Activated CD8-positive, alpha-beta memory T cell treated with anti-CD3 and anti-CD28 coated beads, Interleukin-2, amount 50 U/mL, for 1 hour (primary cell): ENCODE data around the gene ROGDI.
A peak's percentile ranks its signal among the peaks of the same experiment; 100 is the strongest.
"Not testable (repeated sequence)": the region's sequence is repeated elsewhere in the genome, so short reads cannot be mapped to it uniquely, and the experiment has no call there.

ENCODE experiments used
- DNase-seq: peaks from one replicate; pipeline ENCODE4 v3.0.0-alpha.2; 2020; ENCODE audit errors: extremely low read depth

Gene ROGDI

DNA sequence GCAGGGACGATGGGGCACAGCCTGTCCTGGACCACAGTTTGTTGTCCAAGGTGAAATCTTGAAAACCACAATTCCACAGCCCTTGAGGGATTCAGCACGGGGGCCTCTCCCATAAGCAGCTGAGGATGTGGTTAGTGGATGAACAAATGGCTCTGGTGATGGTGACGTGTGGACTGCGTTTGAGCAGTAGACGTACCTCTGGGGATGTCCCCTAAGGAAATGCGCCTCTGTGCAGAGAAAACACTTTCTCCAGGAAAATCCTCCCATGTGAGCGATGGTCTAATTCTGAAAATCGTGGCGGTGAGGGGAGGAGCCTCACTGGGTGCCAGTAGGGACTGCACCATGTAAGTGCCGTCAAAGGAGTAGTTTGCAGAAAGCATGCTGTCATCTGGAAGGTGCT is 11.6 kb downstream of the ROGDI start:
- no peak for DNase-seq

DNA sequence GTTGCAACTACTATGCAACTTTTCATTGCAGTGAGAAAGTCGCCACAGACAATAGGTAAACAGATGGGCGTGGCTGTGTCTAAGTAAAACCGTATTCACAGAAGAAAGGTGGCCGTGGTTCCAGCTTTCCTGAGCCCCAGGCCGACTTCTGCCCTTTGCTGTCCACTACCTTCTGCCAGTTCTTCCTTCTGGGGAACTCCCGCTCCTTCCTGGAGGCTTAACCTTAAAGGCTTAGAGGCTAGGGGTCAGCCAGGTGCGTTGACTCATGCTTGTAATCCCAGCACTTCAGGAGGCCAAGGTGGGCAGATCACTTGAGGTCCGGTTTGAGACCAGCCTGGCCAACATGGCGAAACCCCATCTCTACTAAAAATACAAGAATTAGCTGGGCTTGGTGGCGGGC is 12.2 kb downstream of the ROGDI start:
- DNase-seq, result no peak

DNA sequence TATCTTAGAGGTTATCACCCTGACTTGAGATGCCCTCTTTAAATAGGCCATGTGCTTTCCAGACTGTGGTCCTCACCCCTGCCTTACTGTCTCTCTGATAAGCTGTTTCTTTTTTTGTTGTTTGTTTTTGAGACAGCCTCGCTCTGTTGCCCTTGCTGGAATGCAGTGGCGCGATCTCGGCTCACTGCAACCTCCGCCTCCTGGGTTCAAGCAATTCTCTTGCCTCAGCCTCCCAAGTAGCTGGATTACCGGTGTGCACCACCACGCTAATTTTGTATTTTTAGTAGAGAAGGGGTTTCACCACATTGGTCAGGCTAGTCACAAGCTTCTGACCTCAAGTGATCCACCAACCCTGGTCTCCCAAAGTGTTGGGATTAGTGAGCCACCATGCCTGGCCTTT is 13.5 kb downstream of the ROGDI start:
- no peak for DNase-seq

DNA sequence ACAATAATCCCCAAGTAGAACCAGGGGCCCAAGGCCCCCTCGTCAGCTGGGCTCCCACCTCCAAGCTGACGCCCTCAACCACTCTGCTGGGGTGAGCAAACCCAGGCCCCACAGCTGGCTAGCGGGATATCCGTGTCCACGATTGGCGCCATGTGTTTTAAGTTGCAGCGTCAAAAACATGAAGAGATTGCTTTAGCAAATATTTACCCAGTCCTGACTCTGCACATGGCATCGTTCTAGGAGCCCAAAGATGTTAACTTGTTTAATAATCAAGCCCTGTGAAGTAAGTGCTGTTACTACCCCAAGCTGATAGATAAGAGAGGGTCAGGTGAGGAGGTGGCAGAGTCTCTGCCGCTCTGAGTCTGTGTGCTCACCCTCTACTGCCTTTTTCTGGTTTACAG is 13.9 kb downstream of the ROGDI start:
- DNase-seq, result no peak

DNA sequence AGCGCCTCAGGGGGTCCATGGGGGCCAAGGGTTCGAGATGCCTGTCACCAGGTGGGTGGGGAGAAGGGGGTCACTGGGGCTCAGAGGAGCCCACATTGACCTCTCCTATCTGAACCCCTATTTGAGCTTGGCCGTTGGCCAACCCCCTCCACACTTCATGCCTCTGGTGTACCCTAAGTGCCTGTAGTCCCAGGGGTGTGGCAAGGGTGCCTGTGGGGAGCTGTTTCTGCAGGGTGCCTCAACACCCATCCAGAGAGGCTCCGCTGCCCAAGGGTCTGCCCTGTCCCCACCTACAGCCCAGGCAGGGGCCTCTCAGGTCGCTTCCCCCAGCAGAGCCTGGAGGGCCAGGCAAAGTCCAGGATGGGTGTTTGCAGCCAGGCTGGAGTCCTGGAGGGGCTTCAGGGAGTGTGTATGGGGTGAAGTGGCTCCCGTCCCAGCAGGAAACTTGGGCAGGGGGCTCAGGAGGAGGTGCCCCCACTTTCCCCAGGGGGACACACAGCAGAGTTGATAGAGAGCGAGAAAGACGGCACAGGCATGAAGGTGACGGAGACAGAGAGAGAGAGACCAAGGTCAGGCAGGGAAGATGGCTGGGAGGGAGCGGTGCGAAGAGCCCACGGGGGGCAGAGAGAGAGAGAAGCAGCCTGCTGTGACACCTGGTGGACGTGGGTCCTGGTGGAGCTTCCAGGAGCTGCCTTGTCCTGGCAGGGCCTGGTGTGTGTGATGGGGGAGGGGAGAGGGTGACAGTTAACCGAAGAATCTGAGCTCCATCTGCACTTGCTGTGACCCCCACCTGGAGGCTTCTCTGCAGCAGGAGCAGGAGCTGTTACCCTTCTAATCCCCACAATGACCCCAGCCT is 14.6 kb downstream of the ROGDI start, which contains the start of gene SEPTIN12:
Gene SEPTIN12 (minus strand): TSS at position 719 of the 856 bp plus-strand sequence. CDS start 700 bp downstream, at position 19.
- DNase-seq, result no peak

DNA sequence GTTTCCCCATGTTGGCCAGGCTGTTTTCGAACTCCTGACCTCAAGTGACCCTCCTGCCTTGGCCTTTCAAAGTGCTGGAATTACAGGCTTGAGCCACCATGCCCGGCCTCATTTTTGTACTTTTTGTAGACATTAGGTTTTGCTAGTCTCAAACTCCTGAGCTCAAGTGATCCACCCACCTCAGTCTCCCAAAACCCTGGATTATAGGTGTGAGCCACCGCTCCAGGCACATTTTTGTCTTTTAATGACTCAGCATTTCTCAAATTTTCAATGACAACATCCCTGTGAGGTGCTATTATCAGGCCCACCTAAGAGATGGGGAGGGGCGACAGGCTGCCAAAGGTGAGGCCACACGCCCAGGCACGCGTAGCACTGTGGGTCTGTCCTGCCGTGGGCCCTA is 15.4 kb downstream of the ROGDI start:
- DNase-seq, result no peak

DNA sequence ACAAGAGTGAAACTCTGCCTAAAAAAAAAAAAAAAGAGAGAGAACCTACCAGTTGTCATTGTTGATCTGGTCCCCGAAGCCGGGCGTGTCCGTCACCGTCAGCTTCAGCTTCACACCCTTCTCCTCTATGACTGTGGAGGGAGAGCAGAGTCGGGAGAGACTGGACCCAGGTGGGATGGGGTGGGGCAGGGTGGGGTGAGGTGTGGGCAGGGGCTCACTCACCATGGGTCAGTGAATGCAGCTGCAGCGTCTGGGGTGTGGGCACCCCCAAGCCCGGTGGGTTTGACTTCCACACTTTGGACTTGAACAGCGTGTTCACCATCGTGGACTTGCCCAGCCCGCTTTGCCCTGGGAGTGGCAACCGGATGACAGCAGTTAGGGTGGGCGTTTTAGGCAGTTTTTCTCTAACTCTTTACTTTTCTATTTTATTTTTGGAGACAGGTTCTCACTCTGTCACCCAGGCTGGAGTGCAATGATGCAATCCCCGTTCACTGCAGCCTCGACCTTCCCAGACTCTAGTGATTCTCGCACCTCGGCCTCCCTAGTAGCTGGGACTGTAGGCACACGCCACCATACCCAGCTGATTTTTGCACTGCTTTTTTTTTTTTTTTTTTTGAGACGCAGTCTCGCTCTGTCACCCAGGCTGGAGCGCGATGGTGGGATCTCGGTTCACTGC is 16.5 kb downstream of the ROGDI start:
- no peak for DNase-seq

DNA sequence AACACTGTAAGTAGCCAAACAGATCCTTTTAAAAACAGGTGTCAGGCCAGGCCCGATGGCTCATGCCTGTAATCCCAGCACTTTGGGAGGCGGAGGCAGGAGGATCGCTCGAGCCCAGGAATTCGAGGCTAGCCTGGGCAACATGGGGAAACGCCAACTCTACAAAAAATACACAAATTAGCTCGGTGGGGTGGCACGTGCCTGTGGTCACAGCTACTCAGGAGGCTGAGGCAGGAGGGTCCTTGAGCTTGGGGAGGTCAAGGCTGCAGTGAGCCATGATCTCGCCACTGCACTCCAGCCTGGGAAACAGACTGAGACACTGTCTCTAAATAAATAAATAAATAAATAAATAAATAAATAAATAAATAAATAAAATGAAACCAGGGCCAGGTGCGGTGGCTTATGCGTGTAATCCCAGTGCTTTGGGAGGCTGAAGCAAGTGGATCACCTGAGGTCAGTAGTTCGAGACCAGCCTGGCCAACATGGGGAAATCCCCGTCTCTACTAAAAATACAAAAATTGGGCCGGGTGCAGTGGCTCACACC is 17.9 kb downstream of the ROGDI start:
- not testable (repeated sequence) for DNase-seq

DNA sequence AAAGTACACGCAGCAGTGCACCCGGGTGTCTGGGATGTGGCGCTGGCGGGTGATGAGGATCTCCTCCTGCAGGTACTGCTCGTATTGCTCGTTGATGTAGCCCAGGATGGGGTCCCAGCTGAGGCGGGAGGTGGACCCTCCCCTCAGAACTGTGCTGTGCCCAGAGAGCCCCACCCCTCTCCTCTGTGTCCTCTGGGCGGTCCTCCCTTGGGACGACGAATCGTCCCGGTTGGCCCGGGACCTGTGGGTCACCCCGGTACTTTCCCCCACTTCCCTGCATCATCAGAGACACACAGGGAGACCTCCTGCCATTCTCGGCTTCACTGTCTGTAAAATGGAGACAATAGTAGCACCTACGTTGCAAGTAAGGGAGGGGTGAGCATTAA is 18.5 kb downstream of the ROGDI start:
- no peak for DNase-seq

DNA sequence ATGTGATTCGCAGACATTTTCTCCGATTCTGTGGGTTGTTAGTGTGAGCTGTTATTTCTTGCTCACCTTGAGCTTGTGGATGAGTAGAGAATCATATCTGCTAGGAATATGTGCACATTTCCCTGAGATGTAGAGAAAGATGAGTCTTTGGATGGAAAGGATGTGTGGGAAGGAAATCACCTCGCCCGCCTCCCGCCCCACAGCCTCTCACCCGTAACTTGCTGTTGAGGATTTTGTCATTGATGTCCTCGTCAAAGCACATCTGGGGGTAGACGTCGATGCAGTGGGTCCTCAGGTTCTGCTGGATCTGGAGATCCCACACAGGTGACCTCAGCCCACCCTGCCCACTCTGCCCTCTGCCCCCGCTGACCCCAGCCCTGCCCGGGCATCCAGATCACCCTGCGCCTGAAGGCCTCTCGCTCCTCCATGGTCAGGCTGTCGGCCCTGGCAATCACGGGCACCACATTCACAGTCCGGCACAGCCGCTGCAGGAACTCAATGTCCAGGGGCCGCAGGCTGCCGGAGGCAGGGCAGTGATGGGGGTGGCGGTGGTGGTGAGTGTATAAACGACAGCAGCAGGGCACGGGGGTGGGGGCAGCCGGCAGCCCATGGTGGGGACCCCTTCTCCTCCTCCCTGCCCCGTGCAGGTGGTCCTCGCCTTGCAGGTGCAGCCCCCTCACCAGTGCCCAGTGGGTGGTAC is 19.0 kb downstream of the ROGDI start:
- DNase-seq, result no peak

DNA sequence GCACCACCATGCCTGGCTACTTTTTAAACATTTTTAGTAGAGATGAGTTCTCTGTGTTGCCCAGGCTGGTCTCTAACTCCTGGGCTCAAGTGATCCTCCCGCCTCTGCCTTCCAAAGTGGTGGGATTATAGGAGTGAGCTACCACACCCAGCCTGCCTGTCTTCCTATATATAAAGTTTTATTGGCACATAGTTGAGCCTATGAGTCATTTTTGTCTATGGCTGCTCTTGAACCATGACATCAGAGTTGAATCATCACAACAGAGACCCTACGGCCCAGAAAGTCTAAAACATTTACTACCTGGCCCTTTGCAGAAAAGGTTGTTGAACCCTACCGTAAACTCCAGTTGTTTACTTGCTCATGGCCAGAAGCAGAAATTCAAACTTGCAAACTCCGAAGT is 22.2 kb downstream of the ROGDI start:
- no peak for DNase-seq

DNA sequence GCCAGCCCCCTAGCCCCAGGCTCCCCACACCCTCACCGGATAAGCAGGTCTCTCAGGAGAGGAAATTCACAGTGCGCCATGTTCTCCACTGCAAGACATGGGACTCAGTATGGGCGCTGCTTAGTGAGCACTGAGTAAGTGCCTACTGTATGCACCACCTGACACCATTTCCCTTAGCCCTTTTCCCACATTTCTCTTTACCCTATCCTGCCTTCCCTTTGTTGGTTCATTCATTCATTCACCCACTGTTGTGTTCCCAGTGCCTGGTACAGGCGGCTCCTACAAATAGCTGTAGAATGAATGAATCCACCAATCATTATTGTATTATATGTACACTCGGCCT is 24.4 kb downstream of the ROGDI start:
- DNase-seq, result no peak

DNA sequence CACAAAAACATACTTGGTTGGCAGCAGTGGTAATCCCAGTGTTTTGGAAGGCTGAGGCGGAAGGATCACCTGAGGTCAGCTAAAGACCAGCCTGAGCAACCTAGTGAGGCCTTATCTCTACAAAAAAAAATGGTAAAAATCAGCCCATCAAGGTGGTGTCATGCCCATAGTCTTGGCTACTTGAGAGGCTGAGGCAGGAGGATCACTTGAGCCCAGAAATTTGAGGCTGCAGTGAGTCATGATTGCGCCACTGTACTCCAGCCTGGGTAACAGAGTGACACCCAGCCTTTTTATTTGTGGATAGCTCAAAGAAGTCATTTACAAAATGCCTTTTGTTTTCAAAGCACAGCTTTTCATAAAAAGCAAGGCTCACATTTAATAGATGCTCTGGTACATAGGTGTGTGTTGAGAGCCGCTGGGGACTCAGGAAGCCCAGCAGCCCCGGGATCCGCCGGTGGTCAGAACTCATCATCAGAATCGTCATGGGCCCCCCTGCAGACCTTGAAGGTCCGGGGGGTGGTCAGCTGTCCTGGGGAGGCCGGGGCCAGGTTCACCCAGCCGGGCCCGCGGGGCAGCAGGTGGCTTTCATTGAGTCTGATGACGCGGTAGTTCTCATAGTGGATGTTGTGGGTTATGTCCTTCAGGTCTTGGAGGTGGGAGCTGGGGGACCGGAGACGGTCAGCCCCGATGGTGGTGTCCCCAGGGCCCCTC is 24.9 kb downstream of the ROGDI start:
- no peak for DNase-seq

DNA sequence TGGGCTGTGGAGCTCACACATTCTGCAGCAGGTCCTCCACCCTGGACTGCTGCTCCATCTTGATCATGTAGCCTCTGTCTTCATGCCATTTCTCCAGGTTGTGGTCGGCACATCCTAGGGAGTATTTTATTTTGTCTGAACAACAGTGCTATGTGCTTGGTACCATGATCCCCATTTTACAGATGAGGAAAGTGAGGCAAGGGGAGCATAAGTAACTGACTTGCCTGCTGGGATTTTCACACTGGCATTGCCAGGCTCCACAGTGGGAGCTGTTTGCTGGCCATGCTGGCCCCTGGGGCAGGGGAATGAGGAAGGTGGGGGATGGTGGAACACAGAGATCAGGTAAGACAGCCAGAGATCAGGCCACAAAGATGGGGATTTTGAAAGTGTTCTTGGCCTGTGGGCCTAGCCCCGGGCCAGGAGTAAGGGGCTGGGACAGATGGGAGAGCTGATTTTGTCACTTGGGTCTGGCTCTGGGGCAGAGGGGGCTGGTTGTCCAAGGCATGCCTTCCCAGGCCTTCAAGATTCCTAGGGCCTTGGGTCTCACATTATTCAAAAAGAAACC is 26.2 kb downstream of the ROGDI start:
- DNase-seq, result no peak

DNA sequence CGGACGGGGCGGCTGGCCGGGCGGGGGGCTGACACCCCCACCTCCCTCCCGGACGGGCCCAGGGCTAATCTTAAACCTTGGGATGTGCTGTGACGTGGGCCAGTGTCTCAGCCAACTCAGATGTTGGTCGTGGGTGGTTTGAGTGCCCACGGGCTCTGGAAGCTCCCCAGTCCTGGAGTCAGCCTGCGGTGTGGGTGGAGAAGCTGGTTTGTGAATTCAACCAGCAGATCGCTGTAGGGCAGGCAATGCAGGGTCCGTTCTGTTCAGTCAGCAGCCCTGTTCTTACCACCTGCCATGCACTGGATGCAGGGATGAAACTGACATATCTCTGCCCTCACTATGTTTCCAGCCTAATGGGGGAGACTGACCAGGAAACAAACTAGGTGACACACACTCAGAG is 27.4 kb downstream of the ROGDI start:
- DNase-seq, result no peak

DNA sequence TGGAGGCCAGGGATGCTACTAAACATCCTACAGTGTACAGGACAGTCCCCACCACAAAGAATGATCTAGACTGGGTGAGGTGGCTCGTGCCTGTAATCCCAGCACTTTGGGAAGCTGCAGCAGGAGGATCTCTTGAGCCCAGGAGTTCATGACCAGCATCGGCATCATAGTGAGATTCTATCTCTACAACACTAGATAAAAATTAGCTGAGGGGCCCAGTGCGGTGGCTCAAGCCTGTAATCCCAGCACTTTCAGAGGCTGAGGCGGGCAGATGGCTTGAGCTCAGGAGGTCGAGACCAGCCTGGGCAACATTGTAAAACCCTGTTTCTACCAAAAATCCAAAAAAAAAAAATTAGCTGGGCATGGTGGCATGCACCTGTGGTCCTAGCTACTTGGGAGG is 30.1 kb downstream of the ROGDI start:
- DNase-seq, result no peak

DNA sequence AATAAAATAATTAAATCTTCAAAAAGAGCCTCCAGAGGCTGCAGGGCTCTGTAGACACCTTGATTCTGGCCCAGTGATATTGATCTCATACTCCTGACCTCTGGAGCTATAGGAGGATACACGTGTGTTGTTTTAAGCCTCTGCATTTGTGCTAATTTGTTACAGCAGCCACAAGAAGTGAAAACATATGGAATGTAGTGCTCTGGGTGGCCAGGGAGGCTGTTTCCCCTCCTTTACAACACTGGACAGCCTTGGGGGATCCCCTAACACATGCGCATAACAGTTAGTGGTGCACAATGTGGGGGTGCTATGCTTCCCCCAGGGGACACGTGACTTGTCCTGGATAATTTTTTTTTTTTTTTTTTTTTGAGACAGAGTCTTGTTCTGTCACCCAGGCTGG is 30.8 kb downstream of the ROGDI start:
- DNase-seq, result no peak

DNA sequence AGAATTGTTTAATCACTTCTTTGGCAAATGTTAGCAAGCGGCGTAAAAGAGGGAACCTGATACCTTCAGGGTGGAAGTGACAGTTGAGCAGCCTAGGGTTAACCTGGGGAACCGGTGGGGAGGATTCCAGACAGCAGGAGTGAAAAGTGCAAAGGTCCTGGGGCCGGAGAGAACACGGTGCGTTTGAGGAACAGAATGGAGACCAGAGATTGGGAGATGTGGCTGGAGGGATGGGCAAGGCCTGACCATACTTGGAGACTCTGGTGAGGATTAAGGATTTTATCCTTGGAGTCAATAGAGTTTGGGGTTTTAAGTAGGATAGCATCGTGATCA is 33.2 kb downstream of the ROGDI start:
- DNase-seq, result no peak

DNA sequence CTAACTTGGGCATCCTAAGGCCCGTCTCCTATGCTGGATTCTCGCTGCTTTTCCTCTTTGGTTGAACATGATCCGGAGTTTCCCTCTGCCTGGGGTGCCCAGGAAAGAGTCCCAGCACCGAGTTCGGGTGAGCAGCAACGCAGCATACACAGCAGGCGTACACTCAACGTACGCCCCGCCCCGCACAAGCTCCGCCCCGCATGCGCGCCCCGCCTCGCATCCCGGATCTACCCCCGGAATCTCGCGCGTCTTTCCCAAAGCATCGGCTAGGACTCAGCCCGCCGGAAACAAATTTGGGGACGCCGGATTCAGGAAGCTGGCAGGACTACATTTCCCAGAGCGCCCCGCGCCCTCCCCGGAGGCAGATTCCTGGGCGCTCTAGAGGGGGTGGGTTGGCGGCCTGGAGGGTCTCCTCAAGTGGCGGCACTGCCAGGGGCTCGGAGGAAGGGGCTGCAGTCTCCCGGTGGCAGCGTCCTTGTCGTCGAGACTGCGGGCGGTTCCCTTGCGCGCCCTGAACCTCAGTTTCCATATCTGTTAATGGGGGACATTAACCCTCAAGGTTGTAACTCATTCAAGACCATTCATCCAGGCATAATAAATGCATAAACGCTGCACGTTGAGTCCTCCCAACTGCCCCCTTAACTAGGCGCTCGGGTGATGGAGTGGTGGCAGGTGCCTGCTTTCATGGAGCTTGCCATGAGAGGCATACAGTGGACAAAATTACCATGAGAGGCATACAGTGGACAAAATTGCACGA is 33.7 kb downstream of the ROGDI start:
- DNase-seq, result peak; percentile 36

DNA sequence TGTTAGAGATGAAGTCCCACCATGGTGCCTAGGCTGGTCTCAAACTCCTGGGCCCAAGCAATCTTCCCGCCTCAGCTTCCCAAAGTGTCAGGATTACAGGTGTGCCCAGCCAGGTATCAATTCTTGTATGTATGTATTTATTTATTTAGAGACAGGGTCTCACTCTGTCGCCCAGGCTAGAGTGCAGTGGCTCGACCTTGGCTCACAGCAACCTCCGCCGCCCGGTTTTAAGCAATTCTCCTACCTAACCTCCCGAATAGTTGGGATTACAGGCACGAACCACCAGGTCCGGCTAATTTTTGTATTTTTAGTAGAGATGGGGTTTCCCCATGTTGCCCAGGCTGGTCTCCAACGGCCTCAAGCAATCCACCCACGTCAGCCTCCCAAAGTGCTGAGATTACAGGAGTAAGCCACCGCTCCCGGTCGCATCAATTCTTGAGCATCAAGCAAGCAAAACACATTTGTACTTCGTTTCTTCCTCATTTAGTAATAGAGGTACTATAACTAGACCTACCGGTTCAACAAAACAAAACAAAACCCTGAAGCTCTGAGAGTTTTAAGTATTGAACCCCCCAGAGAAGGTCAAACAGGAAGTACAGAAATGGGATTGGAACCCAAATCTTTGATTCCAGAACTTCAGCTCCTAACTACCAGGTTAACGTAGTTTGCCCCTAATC is 34.4 kb downstream of the ROGDI start:
- no peak for DNase-seq
